ENCODE data around the gene IL33.
"Not testable (repeated sequence)": the region's sequence is repeated elsewhere in the genome, so short reads cannot be mapped to it uniquely, and the experiment has no call there.

Gene IL33

GRCh38 chr9:6215562-6215961 lies at the start of gene IL33:
IL33 (plus strand) TSS chr9:6215807; CDS start chr9:6241695, 25,888 bp downstream.
- Histone ChIP-seq H3K27ac (peak within 1 kb of the TSS in 6 of 21 experiments; percentile 6 to 60 (median 32)), H3K4me3 (peak within 1 kb of the TSS in 4 of 7 experiments; percentile 3 to 26 (median 10))

- H3K27ac ChIP-seq = no peak overlapping the region
- no peak overlapping the region for H3K4me3 ChIP-seq
Observed at GRCh38 chr9:6171667-6172066, 43.9 kb upstream of the IL33 start.

- H3K27ac ChIP-seq = no peak overlapping the region
- H3K4me3 ChIP-seq = no peak overlapping the region
Observed at GRCh38 chr9:6173914-6174313, 41.7 kb upstream of the IL33 start.

- H3K27ac ChIP-seq, H3K4me3 ChIP-seq: not testable (repeated sequence)
Observed at GRCh38 chr9:6182549-6183226, 32.9 kb upstream of the IL33 start.

GRCh38 chr9:6183227-6183551 lies 32.4 kb upstream of the IL33 start:
- no peak overlapping the region for H3K4me3 ChIP-seq
- no peak overlapping the region for H3K27ac ChIP-seq

- no peak overlapping the region for H3K27ac ChIP-seq
- H3K4me3 ChIP-seq = no peak overlapping the region
Observed at GRCh38 chr9:6183627-6184026, 32.0 kb upstream of the IL33 start.

GRCh38 chr9:6184749-6185645 lies 30.6 kb upstream of the IL33 start:
- Histone ChIP-seq H3K27ac (no peak overlapping the region), H3K4me3 (no peak overlapping the region)

- H3K27ac ChIP-seq = no peak overlapping the region
- H3K4me3 ChIP-seq = no peak overlapping the region
Observed at GRCh38 chr9:6186691-6187090, 28.9 kb upstream of the IL33 start.

- Histone ChIP-seq H3K27ac (no peak overlapping the region), H3K4me3 (no peak overlapping the region)
Observed at GRCh38 chr9:6187272-6187671, 28.3 kb upstream of the IL33 start.

- Histone ChIP-seq H3K27ac (no peak overlapping the region), H3K4me3 (no peak overlapping the region)
Observed at GRCh38 chr9:6188466-6188865, 27.1 kb upstream of the IL33 start.

- Histone ChIP-seq H3K4me3 (no peak overlapping the region), H3K27ac (no peak overlapping the region)
Observed at GRCh38 chr9:6188906-6189305, 26.7 kb upstream of the IL33 start.

GRCh38 chr9:6194934-6195333 lies 20.7 kb upstream of the IL33 start:
- no peak overlapping the region for H3K4me3 ChIP-seq
- H3K27ac ChIP-seq = no peak overlapping the region

GRCh38 chr9:6195714-6196360 lies 19.8 kb upstream of the IL33 start:
- Histone ChIP-seq H3K4me3 (no peak overlapping the region), H3K27ac (no peak overlapping the region)

GRCh38 chr9:6197330-6197729 lies 18.3 kb upstream of the IL33 start:
- H3K27ac ChIP-seq = peak overlapping the region in 1 of 21 experiments; percentile 43
- no peak overlapping the region for H3K4me3 ChIP-seq

GRCh38 chr9:6198251-6198650 lies 17.4 kb upstream of the IL33 start:
- H3K27ac ChIP-seq = peak overlapping the region in 1 of 21 experiments; percentile 43

GRCh38 chr9:6199596-6199995 lies 16.0 kb upstream of the IL33 start:
- no peak overlapping the region for H3K27ac ChIP-seq
- H3K4me3 ChIP-seq = no peak overlapping the region

More at GRCh38 chr9:6198251-6198650, 17.4 kb upstream of the IL33 start:
- no peak overlapping the region for H3K4me3 ChIP-seq

- no peak overlapping the region for H3K4me3 ChIP-seq
- H3K27ac ChIP-seq = no peak overlapping the region
Observed at GRCh38 chr9:6200761-6201160, 14.8 kb upstream of the IL33 start.

GRCh38 chr9:6209966-6210365 lies 5.6 kb upstream of the IL33 start:
- no peak overlapping the region for H3K27ac ChIP-seq
- H3K4me3 ChIP-seq = no peak overlapping the region

- H3K27ac ChIP-seq = no peak overlapping the region
- H3K4me3 ChIP-seq = no peak overlapping the region
Observed at GRCh38 chr9:6212722-6213375, 2.8 kb upstream of the IL33 start.

- H3K4me3 ChIP-seq = no peak overlapping the region
- peak overlapping the region in 1 of 21 experiments; percentile 16 for H3K27ac ChIP-seq
Observed at GRCh38 chr9:6214434-6214833, 1.2 kb upstream of the IL33 start.

Data from skin epidermis (tissue), 12 donors.